HG03571 (cell line): Measurements from ENCODE around the gene IGHMBP2.

ENCODE experiments used
- ATAC-seq: cut with Tn5 transposase; IDR thresholded peaks from one replicate; pipeline ENCODE4 v1.9.1; 2021; ENCODE audit not compliant: unreplicated experiment

Gene IGHMBP2

DNA sequence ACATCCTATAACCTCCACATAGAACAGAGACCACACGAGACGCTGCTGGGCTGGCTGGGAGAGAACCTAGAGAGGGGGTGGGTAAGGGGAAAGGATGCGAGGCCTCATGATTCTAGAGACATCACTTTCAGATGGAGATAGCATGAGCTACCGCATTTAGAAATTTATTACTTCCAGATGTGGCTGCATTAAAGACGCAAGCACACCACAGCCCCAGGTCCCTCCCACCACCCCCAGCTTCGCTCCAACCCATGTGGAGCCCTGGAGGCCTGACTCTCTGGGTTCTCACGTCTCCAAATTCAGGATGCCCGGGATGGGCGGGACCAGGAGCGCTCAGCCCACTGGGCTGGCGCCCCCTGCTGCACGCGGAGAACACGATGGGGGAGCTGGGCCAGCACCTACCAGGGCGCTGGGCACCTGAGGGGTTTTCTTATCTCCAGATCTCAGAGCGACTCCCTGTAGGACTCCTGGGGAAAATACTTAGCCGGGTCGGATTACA lies 13.7 kb upstream of the IGHMBP2 start:
- ATAC-seq = no peak

DNA sequence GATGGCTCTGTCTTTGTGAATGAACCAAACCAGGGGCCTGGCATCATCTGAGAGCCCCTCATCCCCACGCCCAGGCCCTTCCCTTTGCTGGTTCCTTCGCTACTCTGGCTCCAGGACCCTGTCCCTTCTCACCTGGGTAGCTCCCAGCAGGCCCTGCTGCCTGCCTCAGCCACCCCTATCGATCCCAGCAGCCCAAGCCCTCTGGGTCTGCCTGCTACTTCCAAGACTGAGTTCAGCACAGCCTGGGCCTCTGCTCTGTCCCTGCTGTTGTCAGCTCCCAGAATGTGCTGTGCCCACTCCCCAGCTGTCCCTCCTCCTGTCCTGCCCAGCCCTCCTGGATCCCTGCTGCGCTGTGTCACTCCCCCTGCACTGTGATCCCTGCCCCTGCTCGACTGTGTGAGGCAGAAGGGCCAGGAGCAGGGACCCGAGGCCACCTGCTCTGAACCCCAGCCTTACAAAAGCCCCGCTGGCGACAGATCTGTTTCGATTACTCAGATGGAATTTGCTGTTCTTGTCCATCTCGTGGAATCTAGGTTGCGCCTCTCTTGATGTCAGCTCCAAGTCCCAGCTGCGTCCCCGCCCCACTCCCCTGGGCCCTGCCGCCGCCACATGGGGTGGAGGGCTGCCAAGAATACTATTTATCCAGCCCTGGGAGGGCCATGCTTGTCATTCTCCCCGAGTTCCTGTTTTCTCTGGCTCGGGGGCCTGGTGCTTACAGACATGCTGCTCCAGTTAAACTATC lies 13.0 kb upstream of the IGHMBP2 start:
- no peak for ATAC-seq

DNA sequence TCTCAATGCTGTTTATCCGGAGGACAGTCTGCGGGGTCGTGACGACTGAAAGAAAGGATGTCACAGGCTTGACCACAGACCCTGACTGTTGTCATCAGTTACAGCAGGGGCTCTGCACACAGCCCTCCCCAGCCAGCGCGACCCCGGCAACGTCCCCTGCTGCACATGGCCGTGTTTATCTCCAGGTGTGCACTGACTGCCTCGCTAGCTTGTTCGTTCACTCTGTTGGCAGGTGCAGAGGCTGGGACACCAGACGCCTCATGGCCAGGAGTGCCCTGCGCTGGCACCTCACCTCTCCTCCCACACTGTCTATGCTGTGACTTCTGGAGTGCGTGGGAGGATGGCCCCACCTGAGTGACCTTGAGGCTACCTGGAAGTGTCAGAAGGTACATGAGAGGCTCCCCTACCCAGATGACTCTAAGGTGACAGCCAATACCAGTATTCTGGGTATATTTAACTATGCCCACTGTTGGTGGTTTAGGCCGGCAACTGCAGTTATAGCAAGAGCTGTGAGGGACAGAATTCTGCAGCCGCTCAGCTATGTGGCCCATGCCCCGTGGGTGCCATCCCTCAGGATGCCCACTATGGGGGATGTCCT lies 12.2 kb upstream of the IGHMBP2 start:
- ATAC-seq = no peak

DNA sequence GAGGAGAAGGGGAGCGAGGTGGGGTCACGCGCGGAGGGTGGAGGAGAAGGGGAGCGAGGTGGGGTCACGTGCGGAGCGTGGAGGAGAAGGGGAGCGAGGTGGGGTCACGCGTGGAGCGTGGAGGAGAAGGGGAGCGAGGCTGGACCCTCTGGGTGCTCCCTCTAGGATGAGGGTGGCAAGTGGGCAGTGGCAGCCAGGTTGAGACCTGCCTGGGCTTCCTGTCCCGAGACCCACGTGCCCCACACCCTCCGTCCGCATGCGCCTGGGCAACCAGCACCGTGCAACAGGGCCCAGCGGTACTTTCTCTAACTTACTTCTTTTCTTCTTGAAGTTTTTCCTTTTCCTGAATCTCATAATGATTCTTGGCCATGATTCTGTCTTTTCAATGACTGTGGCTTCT lies 11.1 kb upstream of the IGHMBP2 start:
- ATAC-seq = no peak

DNA sequence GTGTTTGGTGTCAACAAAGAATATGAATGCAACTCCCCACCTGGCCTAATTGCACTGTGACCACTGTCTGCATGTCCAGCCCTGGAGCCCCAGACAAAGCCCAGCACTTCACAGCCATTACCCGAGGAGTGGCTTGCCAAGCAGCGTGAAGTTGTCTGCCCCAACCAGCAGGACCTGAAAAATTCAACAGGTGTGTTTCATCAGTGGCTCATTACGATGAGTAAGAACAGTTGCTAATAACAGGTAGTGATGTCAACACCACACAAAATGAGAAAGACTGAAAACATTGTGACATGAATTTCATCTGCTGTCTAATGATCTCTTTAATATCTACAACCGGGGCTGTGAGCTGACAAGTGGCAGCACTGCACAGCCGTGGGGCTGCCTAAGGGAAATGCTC lies 10.4 kb upstream of the IGHMBP2 start:
- no peak for ATAC-seq

DNA sequence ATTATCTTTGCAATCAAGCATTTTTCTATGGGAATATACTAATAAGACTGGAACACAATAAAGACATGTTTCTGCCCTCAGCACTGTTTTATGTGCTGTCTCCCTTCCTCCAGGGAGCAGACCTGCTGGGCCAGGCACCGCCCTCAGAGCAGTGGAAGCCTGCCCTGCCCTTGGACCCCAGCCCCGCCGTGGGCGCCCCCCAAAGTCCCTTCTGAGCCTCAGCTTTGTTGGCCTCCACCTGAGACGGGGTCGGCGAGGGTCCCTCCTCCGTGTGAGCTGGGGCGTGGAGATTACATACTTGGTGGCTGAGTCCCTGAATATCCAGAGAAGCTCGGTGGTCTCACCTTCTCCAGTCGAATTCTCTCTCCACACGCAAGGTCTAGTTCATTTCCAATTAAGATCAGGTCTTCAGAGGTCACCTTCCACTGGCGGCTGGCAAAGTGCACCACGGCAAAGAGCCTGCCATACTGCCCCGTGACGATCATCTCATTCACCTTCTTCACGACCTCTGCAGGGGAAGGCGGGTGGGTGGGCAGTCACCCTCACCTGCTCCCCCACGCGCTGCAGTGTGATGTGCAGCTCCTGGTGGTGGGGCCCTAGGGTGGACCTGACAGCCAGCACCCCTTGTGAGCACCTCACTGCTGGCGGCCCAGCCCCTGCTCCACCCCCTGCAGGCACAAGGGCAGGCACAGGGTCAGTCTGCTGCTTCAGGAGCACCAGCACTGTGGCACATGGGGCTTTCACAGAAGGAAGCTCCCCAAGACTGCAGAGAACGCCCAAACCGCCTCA lies 7.3 kb upstream of the IGHMBP2 start:
- no peak for ATAC-seq

DNA sequence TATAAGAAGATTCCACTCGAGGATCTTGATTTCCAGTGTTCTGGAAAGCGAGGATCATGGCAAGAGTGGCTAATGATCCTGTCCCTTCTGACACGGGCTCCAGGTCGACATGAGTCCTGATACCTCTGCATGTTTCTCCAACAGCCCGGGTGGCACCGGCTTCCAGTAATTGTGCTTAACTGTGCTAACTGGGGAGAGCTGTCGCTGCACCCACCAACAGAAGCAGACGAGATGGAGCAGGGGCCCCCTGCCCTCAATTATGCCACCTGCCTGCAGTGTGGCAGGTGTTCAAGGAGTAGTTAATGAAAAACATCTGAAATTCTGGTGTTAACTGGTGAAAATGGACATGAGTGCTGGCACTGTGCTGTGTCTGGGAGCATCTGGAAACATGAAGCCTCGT lies 6.2 kb upstream of the IGHMBP2 start:
- no peak for ATAC-seq

DNA sequence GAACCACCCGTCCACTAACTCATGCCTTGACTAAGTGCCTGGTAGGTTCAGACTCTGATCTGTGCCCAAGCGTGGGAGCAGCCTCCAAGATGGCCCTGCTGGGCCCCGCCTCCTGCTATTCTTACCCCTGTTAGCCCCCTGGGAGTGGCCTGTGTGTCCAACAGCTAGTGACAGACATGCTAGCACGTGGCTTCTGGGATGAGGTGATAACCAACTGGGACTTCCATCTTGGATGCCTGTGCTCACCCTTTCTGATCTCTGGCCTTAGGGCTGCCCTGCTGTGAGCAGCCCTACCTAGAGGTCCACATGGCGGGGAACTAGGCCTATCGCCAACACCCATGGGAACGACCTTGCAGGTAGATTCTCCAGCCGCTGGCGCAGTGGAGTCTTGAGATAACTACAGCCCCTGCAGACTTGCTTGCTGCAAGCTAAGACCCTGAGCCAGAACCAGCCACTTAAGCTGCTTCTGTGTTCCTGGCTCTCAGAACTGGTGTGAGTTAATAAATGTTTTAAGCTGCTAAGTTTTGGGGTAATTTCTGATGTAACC lies 2.8 kb upstream of the IGHMBP2 start:
- ATAC-seq = no peak

DNA sequence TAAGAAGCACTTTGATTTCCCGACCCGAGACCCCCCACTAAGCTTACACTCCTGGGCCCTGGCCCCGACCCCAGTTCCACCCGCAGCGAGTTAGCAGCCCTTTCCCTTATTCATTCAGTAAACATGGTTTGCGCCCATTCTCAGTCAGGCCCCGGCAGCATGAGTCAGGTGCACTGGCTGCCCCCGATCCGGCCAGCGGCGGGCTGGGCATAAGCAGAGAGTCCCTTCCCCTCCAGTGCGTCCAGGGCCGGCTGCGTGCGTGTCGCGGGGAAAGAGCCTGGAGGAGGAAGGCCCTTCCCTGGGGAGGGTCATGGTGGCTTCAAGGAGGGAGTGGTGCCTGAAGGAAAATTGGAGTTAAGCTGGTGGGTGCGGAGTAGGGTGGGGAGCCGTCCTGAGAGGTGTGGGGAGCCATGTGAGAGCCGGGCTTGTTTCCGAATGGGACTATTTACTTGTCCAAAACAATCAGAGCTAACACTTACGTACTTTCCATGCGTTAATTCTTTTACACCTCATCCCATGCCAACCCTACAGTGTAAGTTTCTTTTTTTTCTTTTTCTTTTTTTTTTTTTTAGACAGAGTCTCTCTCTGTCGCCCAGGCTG lies 657 bp downstream of the IGHMBP2 start:
- no peak for ATAC-seq

DNA sequence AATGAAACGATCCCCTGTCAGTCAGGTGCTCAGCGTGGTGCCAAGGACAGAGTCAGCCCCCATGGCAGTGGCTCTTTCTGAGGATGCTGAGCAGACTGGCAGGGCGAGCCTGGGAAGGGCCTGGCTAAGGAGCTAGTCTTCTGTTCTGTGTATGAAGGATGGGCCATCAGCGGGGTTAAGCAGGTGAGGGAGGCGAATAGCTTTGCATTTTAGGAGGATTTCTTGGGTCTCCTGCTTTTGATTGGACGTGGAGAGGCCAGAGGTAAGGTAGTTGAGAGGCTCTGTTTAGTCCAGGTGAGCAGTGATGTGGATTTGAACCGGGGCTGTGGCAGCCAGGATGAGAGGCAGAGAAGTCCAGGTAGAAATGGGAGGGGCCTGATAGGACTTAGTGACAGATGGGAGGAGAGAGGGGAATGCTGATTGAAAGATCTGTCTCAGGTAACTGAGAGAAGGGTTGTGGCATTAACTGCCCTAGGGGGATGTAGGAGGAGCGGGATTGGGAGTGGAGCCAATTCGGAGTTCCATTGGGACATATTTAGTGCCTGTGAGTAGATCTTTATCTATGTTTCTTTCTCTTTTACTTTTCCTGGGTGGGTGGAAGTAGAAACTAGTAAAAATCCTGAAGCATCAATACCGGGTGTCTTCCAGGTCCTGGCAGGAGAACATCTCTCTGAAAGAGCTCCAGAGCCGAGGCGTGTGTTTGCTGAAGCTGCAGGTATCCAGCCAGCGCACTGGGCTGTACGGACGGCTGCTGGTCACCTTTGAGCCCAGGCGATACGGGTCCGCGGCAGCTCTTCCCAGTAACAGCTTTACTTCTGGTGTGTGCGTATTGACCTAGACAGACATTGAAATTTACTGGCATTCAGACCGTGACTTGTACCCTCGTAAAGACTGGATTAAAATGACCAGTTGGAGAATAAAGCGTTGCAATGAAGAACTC lies 2.0 kb downstream of the IGHMBP2 start:
- ATAC-seq = no peak

DNA sequence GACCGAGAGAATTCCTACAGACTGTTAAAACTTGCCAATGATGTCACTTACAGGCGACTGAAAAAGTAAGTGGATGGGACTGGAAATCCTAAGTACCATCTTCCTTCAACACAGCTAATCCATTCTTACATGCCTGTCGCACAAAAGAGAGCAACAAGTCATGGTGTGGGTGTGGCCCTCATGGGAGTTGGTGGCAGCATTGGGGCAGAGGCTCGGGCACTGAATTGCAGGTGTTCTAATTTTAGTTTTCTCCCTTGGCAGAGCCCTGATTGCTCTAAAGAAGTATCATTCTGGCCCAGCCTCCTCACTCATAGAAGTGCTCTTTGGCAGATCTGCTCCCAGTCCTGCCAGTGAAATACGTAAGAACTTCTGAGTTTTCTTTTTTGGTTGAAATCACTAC lies 4.6 kb downstream of the IGHMBP2 start:
- no peak for ATAC-seq

DNA sequence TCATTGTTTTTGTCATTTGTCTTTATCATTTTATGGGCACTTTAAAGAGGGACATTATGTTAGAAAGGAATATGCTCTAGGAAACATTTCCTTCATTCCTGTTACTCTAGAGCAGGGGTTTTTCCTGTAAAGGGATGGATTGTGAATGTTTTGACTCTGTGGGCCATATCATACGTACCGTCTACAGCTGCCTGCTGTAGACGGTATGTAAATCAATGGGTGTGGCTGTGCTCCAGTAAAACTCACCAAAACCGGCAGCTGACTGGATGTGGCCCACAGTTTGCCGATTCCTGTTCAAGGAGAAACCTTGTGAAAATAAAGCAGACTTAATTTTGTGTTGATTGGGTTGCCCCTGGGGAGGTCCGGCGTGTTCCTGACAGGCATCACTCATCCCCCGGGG lies 7.3 kb downstream of the IGHMBP2 start:
- ATAC-seq = no peak

DNA sequence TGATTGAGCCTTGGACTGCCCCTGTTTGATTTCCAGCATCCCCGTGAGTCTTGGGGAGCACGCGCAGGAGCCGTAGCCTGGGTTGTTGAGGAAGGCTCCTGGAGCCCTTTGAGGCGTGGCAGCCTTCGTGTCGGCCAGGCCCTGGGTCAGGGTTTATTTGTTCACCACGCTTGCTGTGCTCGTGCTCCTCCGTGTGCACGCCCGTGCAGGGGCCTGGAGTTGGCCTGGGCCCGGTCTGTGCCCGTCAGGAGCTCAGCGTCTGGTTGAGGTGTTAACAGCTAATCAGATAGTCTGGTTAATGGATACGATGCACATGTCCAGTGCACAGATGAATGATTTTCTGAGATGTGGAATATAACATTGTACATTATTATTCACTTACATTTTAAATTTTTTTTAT lies 8.0 kb downstream of the IGHMBP2 start:
- ATAC-seq = no peak

DNA sequence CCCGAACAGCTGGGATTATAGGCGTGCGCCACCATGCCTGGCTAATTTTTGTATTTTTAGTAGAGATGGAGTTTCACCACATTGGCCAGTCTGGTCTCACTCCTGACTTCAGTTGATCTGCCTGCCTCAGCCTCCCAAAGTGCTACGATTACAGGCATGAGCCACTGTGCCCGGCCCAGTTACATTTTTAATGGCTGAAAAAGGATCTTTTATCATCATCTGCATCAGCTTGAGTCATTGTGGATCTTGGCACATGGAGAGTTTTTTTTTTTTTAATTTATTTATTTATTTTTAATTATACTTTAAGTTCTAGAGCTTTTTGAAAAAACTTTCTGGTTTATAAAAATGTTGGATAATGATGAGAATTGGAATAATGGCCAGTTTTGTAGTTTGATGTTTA lies 8.6 kb downstream of the IGHMBP2 start:
- no peak for ATAC-seq

DNA sequence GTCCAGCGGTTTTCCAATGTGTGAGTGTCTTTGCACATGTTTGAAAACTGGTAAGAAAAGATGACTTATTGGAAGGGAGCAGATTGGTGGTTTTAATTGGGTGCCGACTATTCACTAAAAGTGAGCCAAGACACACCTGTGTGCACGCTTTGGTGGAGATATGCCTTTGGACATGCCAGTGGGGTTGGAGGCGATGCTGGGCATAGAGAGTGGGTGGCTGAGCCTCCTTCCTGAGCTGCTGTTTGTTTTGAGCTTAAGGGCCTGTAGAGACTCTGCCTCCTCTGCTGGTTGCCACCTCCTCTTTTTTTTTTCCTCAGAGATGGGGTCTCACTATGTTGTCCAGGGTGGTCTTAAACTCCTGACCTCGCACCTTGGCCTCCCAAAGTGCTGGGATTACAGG lies 9.5 kb downstream of the IGHMBP2 start:
- no peak for ATAC-seq

DNA sequence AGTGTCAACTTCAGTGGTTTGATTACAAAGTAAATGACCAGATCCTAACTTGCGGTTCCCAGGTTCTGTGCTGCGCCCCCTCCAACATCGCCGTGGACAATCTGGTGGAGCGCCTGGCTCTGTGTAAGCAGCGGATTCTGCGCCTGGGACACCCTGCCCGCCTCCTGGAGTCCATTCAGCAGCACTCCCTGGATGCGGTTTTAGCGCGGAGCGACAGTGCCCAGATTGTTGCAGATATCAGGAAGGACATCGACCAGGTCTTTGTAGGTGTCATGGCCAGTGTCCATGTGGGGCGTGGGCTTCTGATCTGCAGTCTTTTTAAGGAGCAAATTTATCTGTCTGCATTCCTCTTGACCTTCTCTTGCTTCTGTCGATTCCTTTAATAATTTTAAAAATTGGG lies 11.1 kb downstream of the IGHMBP2 start:
- ATAC-seq = no peak

DNA sequence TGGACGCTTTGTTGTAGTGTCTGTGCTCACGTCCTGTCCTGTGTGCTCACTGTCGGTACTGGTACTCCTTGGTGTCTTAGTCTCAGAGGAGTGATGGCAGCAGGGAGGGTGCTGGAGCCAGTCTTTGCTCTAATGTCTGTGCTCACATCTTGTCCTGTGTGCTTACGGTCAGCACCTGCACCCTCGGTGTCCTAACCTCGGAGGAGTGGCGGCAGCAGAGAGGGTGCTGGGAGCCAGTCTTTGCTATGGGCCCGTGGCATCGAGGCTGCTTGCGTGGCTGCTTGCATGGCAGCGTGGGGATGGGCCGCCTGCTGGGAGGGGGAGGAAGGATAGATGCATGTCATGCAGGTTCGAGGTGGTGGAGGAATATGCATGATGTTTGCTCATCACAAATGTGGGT lies 12.7 kb downstream of the IGHMBP2 start:
- ATAC-seq = no peak

DNA sequence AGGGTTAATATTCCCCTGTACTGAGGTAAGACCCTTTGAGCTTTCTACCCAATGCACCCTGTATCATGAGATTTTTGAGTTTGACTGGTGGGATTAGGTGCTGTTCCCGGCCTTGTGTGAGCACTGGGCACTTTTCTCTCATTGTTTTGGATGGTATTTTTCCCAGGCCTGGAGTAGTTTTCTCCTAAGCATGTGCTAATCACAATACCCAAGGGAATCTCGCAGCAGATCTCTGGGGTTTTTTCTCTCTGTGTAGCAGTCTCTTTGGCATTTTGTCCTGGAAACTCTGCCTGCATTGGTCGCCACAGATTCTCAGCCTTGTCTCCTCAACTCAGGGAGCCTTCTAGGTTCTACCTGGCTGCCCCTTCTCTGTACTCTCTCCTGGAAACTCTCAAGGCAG lies 19.9 kb downstream of the IGHMBP2 start:
- no peak for ATAC-seq

DNA sequence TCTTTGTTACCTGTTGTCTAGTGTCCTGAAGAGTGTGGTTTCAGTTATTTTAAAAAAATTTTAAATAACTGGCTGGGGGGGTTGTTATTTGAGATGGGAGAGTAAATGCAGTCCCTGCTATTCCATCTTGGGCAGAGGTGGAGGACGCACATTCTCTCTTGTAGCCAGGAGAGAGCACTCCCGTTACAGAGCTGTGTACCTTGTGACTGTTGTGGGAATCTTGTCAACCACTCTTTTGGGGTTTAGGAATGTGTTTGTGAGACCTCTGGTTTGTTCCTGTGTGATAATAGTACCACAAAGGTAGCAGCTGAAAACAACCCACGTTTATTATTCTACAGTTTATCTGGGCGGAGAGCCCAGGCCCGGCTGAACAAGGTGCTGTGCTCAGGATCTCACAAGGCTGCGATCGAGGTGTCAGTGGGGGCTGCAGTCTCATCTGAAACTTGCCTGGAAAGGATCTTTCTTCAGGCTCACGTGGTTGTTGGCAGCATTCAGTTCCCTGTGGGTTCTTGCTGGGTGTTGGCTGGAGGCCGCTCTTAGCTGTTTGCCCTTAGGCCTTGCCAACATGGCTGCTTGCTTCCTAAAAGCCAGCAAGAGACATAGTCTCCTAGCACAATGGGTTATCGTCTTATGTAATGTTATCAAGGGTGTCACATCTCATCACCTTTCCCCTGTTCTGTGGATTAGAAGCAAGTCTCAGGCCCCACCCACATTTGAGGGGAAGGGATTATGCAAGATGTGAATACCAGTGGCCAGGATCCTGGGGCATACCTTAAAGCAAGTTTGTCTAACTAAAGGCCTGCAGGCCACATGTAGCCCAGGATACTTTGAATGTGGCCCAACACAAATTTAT lies 20.6 kb downstream of the IGHMBP2 start:
- no peak for ATAC-seq
